HL-60 (cell line): Measurements from ENCODE around the gene HBZ.

Source experiments
- DNase-seq, 2 experiments: peaks; one replicate each; pipeline ENCODE4 v3.0.0-alpha.2; 2010 to 2020; ENCODE audit warnings: low read depth in 1 of 2, low spot score in 1 of 2
- H3K27ac ChIP-seq: fragments of 250-450 bp; sonication (Bioruptor Pico); replicated peaks from 2 replicates; pipeline ENCODE4 v1.5.1; 2020; ENCODE audit warnings: mild to moderate bottlenecking, moderate library complexity
- H3K27me3 ChIP-seq: fragments of 250-450 bp; sonication (Bioruptor Pico); 2 replicates; pipeline ENCODE4 v1.5.1; 2021; ENCODE audit warnings: mild to moderate bottlenecking, moderate library complexity; ENCODE audit not compliant: insufficient read depth, poor library complexity, severe bottlenecking
- H3K4me3 ChIP-seq: replicated peaks from 2 replicates; pipeline ENCODE4 v1.5.1; 2011; ENCODE audit warnings: mild to moderate bottlenecking, control low read depth, low read length; ENCODE audit not compliant: insufficient read depth
- GABPA ChIP-seq: IDR thresholded peaks from 2 replicates; pipeline ENCODE4 v1.6.1; 2012; ENCODE audit warnings: low read depth
- POLR2AphosphoS5 ChIP-seq: IDR thresholded peaks from 2 replicates; pipeline ENCODE4 v1.6.1; 2012; ENCODE audit warnings: low read depth
- SPI1 ChIP-seq: IDR thresholded peaks from 2 replicates; pipeline ENCODE4 v1.6.1; 2012; ENCODE audit warnings: low read depth, mild to moderate bottlenecking, borderline replicate concordance
- TF ChIP-seq, protein P1 (sequence below): IDR thresholded peaks from 2 replicates; pipeline ENCODE4 v1.6.1; 2012; ENCODE audit warnings: low read depth; ENCODE audit not compliant: insufficient replicate concordance
- TF ChIP-seq, protein P2 (sequence below): IDR thresholded peaks from one replicate; pipeline ENCODE4 v1.5.1; 2011; ENCODE audit warnings: low read length, control low read depth, inconsistent platforms; ENCODE audit not compliant: insufficient read depth

The HBZ gene

DNA sequence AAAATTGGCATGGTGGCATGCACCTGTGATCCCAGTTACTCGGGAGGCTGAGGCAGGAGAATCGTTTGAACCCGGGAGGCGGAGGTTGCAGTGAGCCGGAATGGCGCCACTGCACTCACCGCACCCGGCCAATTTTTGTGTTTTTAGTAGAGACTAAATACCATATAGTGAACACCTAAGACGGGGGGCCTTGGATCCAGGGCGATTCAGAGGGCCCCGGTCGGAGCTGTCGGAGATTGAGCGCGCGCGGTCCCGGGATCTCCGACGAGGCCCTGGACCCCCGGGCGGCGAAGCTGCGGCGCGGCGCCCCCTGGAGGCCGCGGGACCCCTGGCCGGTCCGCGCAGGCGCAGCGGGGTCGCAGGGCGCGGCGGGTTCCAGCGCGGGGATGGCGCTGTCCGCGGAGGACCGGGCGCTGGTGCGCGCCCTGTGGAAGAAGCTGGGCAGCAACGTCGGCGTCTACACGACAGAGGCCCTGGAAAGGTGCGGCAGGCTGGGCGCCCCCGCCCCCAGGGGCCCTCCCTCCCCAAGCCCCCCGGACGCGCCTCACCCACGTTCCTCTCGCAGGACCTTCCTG is 27.7 kb downstream of the HBZ start, which contains the start of gene HBQ1:
HBQ1 (plus strand) TSS at position 359 of the 575 bp plus-strand sequence; CDS start at position 387, 28 bp downstream.
- H3K4me3 ChIP-seq = peak within 1 kb of the TSS; percentile 24
- DNase-seq = no peak
- TF ChIP-seq, protein P1, sequence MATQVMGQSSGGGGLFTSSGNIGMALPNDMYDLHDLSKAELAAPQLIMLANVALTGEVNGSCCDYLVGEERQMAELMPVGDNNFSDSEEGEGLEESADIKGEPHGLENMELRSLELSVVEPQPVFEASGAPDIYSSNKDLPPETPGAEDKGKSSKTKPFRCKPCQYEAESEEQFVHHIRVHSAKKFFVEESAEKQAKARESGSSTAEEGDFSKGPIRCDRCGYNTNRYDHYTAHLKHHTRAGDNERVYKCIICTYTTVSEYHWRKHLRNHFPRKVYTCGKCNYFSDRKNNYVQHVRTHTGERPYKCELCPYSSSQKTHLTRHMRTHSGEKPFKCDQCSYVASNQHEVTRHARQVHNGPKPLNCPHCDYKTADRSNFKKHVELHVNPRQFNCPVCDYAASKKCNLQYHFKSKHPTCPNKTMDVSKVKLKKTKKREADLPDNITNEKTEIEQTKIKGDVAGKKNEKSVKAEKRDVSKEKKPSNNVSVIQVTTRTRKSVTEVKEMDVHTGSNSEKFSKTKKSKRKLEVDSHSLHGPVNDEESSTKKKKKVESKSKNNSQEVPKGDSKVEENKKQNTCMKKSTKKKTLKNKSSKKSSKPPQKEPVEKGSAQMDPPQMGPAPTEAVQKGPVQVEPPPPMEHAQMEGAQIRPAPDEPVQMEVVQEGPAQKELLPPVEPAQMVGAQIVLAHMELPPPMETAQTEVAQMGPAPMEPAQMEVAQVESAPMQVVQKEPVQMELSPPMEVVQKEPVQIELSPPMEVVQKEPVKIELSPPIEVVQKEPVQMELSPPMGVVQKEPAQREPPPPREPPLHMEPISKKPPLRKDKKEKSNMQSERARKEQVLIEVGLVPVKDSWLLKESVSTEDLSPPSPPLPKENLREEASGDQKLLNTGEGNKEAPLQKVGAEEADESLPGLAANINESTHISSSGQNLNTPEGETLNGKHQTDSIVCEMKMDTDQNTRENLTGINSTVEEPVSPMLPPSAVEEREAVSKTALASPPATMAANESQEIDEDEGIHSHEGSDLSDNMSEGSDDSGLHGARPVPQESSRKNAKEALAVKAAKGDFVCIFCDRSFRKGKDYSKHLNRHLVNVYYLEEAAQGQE = peak; percentile 12
- TF ChIP-seq, protein P2, sequence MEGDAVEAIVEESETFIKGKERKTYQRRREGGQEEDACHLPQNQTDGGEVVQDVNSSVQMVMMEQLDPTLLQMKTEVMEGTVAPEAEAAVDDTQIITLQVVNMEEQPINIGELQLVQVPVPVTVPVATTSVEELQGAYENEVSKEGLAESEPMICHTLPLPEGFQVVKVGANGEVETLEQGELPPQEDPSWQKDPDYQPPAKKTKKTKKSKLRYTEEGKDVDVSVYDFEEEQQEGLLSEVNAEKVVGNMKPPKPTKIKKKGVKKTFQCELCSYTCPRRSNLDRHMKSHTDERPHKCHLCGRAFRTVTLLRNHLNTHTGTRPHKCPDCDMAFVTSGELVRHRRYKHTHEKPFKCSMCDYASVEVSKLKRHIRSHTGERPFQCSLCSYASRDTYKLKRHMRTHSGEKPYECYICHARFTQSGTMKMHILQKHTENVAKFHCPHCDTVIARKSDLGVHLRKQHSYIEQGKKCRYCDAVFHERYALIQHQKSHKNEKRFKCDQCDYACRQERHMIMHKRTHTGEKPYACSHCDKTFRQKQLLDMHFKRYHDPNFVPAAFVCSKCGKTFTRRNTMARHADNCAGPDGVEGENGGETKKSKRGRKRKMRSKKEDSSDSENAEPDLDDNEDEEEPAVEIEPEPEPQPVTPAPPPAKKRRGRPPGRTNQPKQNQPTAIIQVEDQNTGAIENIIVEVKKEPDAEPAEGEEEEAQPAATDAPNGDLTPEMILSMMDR = no peak
- H3K27ac ChIP-seq = no peak within 1 kb of the TSS
- H3K27me3 ChIP-seq = peaks cover 43% of the 10 kb centered on the region

DNA sequence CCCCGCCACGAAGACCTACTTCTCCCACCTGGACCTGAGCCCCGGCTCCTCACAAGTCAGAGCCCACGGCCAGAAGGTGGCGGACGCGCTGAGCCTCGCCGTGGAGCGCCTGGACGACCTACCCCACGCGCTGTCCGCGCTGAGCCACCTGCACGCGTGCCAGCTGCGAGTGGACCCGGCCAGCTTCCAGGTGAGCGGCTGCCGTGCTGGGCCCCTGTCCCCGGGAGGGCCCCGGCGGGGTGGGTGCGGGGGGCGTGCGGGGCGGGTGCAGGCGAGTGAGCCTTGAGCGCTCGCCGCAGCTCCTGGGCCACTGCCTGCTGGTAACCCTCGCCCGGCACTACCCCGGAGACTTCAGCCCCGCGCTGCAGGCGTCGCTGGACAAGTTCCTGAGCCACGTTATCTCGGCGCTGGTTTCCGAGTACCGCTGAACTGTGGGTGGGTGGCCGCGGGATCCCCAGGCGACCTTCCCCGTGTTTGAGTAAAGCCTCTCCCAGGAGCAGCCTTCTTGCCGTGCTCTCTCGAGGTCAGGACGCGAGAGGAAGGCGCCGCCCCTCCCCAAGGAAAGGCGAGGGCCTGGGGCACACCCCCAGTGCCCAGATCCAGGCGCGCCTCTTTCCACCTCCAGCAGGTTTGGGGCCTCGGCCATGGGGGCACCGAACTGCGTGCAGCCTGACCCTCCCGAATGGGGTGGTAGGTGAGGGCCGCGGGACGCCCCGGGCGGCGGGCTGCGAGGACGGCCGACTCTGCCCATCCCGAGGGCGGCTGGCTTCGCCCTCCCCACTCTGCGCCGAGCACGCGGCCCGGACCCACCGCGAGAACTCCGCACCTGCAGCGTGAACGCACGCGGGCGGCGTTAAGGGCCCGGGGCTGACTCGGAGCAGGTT is 28.5 kb downstream of the HBZ start:
- H3K27ac ChIP-seq = no peak overlapping the region
- DNase-seq = peak; percentile 67 to 79
- TF ChIP-seq SPI1 (no peak), GABPA (no peak), POLR2AphosphoS5 (no peak)
- TF ChIP-seq, protein P2 = no peak
- TF ChIP-seq, protein P1 = no peak
- peak overlapping the region; percentile 24 for H3K4me3 ChIP-seq
- peaks cover 37% of the 10 kb centered on the region for H3K27me3 ChIP-seq

DNA sequence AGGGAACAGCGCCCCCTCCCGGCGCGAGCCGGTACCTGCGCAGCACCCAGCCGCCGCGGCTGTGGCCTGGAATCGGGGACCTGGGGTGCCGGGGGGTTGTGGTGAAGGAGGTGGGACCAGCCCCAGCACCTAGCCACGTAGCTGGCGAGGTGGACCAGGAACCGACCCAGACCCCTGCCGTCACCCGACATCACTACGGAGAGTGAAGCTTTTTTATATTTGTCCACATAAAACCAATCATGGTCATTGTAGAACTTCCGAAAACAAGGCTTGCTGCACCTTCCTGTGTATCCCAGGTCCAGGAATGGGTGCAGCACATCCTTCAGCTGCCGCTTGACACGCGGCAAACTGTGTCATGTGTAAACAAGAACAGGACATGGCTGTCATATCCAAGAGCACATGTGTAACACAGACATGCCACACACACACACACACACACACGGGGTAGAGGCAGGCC is 29.1 kb downstream of the HBZ start:
- Histone ChIP-seq H3K4me3 (no peak overlapping the region), H3K27me3 (peaks cover 37% of the 10 kb centered on the region), H3K27ac (no peak overlapping the region)
- TF ChIP-seq POLR2AphosphoS5 (peak; percentile 29; the same call in 1 of the 2 replicates), SPI1 (no peak)
- TF ChIP-seq, protein P2 = peak; percentile 71
- no peak for DNase-seq
